ENCODE results near the gene ABLIM2. TPM values are rescaled to one million over a fixed set of nuclear protein-coding genes. Genes with fewer than 3 reads are reported as not detected.
A peak's percentile ranks its signal among the peaks of the same experiment; 100 is the strongest.

ABLIM2 gene
- total RNA-seq, 1 donor from 2014 or later: 7.5 TPM

DNA sequence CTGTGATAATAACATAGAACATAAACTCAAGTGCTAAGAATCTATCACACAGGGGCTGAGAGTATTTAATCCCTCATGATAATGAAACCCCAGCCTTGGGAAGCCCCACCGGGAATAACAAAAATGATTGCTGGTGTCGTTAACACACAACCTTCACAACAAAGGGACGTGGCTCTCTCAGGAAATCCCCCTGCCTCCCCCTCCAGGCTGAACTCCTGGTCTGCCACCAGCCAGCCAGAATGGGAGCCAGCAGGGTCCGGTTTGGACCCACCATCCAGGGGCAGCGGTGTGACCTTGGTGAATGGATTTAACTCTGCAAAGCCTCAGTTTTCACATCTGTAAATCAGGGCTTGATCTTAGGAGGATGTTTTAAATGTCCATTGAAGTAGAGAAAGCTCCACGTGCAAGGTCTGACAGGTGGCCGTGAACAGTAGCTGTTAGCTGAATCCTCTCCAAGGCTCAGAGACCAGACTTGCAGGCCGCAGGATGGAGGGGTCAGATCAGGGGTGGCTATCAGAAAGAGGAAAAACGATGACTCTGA is 46.5 kb downstream of the ABLIM2 start:
- H3K36me3 Mint-ChIP-seq (ENCODE audit: unreplicated experiment): no peaks in the 10 kb centered on the region
- H3K4me1 Mint-ChIP-seq (ENCODE audit: low read depth, unreplicated experiment): peaks cover 7% of the 10 kb centered on the region
- DNase-seq: no peak
- peaks cover 9% of the 10 kb centered on the region for H3K9me3 Mint-ChIP-seq (ENCODE audit: unreplicated experiment)
- TF ChIP-seq, protein P1, sequence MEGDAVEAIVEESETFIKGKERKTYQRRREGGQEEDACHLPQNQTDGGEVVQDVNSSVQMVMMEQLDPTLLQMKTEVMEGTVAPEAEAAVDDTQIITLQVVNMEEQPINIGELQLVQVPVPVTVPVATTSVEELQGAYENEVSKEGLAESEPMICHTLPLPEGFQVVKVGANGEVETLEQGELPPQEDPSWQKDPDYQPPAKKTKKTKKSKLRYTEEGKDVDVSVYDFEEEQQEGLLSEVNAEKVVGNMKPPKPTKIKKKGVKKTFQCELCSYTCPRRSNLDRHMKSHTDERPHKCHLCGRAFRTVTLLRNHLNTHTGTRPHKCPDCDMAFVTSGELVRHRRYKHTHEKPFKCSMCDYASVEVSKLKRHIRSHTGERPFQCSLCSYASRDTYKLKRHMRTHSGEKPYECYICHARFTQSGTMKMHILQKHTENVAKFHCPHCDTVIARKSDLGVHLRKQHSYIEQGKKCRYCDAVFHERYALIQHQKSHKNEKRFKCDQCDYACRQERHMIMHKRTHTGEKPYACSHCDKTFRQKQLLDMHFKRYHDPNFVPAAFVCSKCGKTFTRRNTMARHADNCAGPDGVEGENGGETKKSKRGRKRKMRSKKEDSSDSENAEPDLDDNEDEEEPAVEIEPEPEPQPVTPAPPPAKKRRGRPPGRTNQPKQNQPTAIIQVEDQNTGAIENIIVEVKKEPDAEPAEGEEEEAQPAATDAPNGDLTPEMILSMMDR (IDR thresholded peaks at IDR 0.05; ENCODE audit: partially characterized antibody, unreplicated experiment): no peak
- no peak overlapping the region for H3K4me3 Mint-ChIP-seq (ENCODE audit: unreplicated experiment)
- H3K27me3 Mint-ChIP-seq (ENCODE audit: unreplicated experiment): peaks cover 4% of the 10 kb centered on the region
- no peak overlapping the region for H3K27ac Mint-ChIP-seq (ENCODE audit: unreplicated experiment)

DNA sequence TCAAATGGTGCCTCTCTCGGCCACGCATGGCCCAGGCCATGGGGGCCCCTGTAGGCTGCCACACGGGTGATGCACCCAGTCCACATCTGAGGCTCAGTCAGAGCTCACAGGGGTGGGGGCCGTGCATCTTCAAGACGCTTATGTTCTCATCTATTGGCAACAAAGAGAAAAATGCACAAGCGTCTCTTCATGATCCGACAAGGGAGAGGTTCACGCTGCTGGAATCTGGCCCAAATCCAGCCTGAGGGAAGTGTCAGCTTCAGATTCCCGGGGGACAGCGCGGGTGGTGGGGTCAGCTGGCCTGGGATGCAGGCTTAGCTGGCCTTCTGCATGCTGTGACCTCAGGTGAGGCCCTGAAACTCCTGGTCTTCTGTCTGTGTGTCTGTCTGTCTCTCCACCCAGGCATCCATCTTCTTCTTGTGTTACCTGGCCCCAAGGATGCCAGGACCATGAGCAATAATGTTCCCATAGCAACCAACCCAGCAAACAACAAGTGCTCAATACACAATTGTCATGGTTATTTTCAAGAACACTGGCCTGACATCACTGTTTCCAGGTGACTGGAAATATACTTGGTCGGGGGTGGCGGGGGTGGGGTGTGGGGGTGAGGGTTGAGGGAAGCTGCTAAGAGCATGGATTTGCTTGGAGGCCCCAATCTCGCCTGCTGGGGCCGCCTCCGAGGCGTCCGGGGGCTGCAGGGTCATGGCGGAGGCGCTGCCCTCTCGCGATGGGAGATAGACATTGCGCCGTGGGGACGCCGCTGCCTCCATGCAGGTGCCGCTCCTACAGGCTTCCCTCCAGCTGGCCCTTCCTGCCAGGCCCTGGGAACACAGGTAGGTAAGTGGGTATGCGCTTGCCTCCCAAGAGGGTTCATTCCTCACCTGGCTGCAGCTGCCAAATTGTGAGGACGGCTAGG is 48.3 kb downstream of the ABLIM2 start:
- Mint-ChIP-seq H3K9me3 (ENCODE audit: unreplicated experiment) (peaks cover 9% of the 10 kb centered on the region), H3K27ac (ENCODE audit: unreplicated experiment) (peak overlapping the region; percentile 59), H3K4me1 (ENCODE audit: low read depth, unreplicated experiment) (peaks cover 7% of the 10 kb centered on the region), H3K27me3 (ENCODE audit: unreplicated experiment) (peaks cover 2% of the 10 kb centered on the region), H3K36me3 (ENCODE audit: unreplicated experiment) (no peaks in the 10 kb centered on the region), H3K4me3 (ENCODE audit: unreplicated experiment) (no peak overlapping the region)
- DNase-seq: peak; percentile 77
- TF ChIP-seq, protein P1 (IDR thresholded peaks at IDR 0.05; ENCODE audit: partially characterized antibody, unreplicated experiment): peak; percentile 33

DNA sequence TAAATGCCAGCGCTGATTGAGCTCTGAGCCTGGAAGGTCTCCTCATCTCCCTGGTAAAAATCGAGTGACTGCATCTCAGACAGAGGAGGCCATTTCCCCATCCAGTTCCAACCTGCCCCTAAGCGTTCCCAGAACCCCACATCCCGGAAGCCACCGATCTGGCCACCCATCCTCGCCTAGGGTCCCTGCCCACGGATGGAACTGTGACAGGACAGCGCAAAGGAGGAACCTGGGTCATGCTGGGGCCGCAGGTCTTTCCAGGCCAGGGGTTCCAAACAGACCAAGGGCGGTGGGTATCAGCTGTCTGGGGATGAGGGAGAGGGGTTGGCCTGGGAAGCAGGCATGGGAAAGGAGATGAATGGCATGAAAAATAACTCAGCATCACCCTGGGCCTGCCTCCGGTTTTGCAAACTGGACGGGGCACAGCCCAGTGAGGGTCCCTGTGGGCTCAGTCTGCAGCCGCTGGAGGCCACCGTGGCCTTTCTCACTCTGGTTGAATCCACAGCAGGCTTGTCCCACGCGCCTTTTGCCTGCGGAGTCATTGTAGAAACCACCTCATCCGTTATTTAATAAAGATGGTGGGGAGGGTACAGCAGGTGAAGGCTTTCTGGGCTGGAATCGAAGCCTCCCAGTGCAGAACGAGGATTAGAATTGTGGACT is 49.1 kb downstream of the ABLIM2 start:
- no peak overlapping the region for H3K27ac Mint-ChIP-seq (ENCODE audit: unreplicated experiment)

DNA sequence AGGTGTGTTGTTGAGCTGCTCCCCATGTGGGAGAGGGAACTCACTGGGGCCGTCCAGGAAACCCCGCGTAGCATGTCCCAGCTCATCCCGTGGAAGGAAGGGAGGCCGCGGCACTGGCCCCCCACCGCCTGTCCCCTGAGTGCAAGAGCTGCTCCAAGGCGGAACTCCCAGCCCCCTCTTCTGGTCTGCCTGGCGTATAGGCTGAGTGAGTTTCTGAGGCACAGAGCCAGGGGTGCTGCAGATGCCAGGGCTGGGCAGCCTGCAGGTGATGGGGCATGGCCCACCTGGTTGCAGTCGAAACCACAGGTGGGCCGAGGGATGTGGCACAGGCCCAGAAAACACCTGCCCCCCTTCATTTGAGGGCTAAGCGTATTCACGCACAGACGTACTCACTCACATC is 49.6 kb downstream of the ABLIM2 start:
- no peak for DNase-seq
- H3K9me3 Mint-ChIP-seq (ENCODE audit: unreplicated experiment): peaks cover 9% of the 10 kb centered on the region
- H3K4me3 Mint-ChIP-seq (ENCODE audit: unreplicated experiment): no peak overlapping the region
- H3K27me3 Mint-ChIP-seq (ENCODE audit: unreplicated experiment): peaks cover 8% of the 10 kb centered on the region
- no peaks in the 10 kb centered on the region for H3K36me3 Mint-ChIP-seq (ENCODE audit: unreplicated experiment)
- H3K27ac Mint-ChIP-seq (ENCODE audit: unreplicated experiment): no peak overlapping the region
- TF ChIP-seq, protein P1 (IDR thresholded peaks at IDR 0.05; ENCODE audit: partially characterized antibody, unreplicated experiment): no peak
- H3K4me1 Mint-ChIP-seq (ENCODE audit: low read depth, unreplicated experiment): peaks cover 9% of the 10 kb centered on the region

More for the DNA sequence above, 49.1 kb downstream of the ABLIM2 start:
- H3K4me3 Mint-ChIP-seq (ENCODE audit: unreplicated experiment): no peak overlapping the region
- no peak for DNase-seq
- TF ChIP-seq, protein P1 (IDR thresholded peaks at IDR 0.05; ENCODE audit: partially characterized antibody, unreplicated experiment): no peak
- H3K27me3 Mint-ChIP-seq (ENCODE audit: unreplicated experiment): peaks cover 8% of the 10 kb centered on the region
- H3K4me1 Mint-ChIP-seq (ENCODE audit: low read depth, unreplicated experiment): peaks cover 9% of the 10 kb centered on the region
- no peaks in the 10 kb centered on the region for H3K36me3 Mint-ChIP-seq (ENCODE audit: unreplicated experiment)
- peaks cover 9% of the 10 kb centered on the region for H3K9me3 Mint-ChIP-seq (ENCODE audit: unreplicated experiment)
